Measurements from ENCODE around the gene MAP2K6. TPM values are rescaled to one million over a fixed set of nuclear protein-coding genes. Genes with fewer than 3 reads are reported as not detected.

MAP2K6 gene
- total and polyA plus RNA-seq, 7 donors, result 1.6 to 51.4 (median 9.7) TPM

DNA sequence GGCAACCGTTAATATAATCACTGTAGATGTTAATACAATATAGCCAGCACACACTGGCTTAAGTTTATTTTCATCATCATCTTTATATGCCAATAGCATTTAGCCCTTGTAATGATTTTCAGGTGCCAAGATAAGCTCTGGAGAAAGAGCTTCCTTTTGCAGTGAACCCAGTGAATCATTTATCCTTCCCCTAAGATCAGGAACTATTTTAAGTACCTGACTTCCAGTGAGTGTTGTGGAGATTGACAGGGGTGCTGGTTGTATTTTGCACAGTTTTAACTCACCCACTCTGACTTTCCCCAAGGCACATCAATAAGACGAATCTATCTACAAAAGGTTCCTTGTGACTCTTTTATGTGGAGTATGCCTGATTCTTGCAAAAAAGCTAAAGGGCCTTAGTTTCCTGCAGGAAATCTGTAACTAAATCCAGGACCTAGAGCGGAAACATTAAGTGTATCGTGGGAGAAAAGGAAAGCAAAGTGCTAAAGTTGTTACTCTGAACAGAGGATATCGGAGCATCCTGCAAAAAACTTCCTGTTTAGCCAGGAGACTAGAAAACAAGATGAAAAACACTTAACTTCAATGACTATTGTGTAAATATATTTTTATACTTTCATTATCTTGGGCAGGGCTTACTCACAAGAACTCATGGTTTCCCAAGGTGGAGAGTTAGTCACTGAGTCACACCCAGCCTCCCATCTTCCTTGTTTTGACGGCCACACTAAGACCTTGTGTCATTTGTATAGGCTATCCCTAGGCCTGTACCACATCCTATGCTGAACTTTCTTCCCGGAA lies 183.6 kb downstream of the MAP2K6 start:
- H3K27ac ChIP-seq, result no peak overlapping the region
- no peak for DNase-seq
- WGBS, 2 donors, result 84 to 86% methylated on average over 7 of the region's 7 CpGs
- intact Hi-C loops (cut with DNase I), result no loop called here
- H3K27me3 ChIP-seq, result no peaks in the 10 kb centered on the region
- no peak for TF ChIP-seq EP300 (IDR thresholded peaks at IDR 0.05)
- TF ChIP-seq POLR2AphosphoS5 (IDR thresholded peaks at IDR 0.05), result no peak
- TF ChIP-seq, protein P1, sequence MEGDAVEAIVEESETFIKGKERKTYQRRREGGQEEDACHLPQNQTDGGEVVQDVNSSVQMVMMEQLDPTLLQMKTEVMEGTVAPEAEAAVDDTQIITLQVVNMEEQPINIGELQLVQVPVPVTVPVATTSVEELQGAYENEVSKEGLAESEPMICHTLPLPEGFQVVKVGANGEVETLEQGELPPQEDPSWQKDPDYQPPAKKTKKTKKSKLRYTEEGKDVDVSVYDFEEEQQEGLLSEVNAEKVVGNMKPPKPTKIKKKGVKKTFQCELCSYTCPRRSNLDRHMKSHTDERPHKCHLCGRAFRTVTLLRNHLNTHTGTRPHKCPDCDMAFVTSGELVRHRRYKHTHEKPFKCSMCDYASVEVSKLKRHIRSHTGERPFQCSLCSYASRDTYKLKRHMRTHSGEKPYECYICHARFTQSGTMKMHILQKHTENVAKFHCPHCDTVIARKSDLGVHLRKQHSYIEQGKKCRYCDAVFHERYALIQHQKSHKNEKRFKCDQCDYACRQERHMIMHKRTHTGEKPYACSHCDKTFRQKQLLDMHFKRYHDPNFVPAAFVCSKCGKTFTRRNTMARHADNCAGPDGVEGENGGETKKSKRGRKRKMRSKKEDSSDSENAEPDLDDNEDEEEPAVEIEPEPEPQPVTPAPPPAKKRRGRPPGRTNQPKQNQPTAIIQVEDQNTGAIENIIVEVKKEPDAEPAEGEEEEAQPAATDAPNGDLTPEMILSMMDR (IDR thresholded peaks at IDR 0.05), result no peak
- no peak for TF ChIP-seq POLR2A (IDR thresholded peaks at IDR 0.05)
- peaks cover 0 to 3% (median 1%) of the 10 kb centered on the region in 4 donors for H3K4me1 ChIP-seq
- no peak overlapping the region for H3K4me3 ChIP-seq
- no peaks in the 10 kb centered on the region for H3K36me3 ChIP-seq
- no peaks in the 10 kb centered on the region for H3K9me3 ChIP-seq

DNA sequence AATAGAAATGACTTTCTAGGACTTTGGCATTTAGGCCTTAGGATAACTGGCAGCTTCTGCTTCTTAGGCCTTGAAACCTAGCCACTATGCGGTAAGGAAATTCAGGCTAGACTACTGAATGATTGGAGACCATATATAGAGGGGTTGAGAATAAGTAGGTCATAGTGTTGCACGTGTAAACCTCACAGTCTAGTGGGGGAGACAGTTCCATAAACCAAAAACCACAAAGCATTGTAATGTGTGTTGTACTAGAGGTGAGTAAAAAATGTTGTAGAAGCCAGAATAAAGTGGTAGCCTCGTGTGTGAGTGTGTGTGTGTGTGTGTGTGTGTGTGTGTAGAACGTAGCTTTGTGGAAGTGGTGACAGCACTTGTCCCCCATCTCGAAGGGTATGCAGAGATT lies 188.5 kb downstream of the MAP2K6 start:
- Histone ChIP-seq H3K36me3 (no peaks in the 10 kb centered on the region), H3K9me3 (no peaks in the 10 kb centered on the region), H3K4me3 (no peak overlapping the region), H3K27me3 (no peaks in the 10 kb centered on the region), H3K27ac (no peak overlapping the region), H3K4me1 (peaks cover 0 to 17% (median 15%) of the 10 kb centered on the region in 4 donors)
- 65 to 76% methylated on average over 5 of the region's 5 CpGs for WGBS, 2 donors
- intact Hi-C loops (cut with DNase I), result no loop called here
- DNase-seq, result no peak
- no peak for TF ChIP-seq EP300 (IDR thresholded peaks at IDR 0.05)

Other genes starting within 250 kb of the MAP2K6 start
- 10 to 100 TPM in 1 of 4 donors, 1 to 10 TPM in 3; 1.5 to 12.0 (median 9.5) TPM for gene ABCA10, start 185.9 kb upstream of the MAP2K6 start, total RNA-seq
- 1 to 10 TPM in 2 of 3 donors, under 1 TPM in 1; 0.46 to 1.9 (median 1.8) TPM for gene ABCA10, start 185.9 kb upstream of the MAP2K6 start, polyA plus RNA-seq
- 10 to 100 TPM; 19.3 to 23.5 (median 21.4) TPM for gene ABCA5, start 87.6 kb upstream of the MAP2K6 start, total RNA-seq
- 10 to 100 TPM in 1 of 3 donors, 1 to 10 TPM in 2; 2.5 to 14.9 (median 6.0) TPM for gene ABCA5, start 87.6 kb upstream of the MAP2K6 start, polyA plus RNA-seq